HG02623 (cell line): Measurements from ENCODE around the gene TENM3.

ENCODE experiments used
- ATAC-seq: cut with Tn5 transposase; IDR thresholded peaks from one replicate; pipeline ENCODE4 v1.9.1; 2021; ENCODE audit warnings: moderate library complexity; ENCODE audit not compliant: unreplicated experiment

Gene TENM3

DNA sequence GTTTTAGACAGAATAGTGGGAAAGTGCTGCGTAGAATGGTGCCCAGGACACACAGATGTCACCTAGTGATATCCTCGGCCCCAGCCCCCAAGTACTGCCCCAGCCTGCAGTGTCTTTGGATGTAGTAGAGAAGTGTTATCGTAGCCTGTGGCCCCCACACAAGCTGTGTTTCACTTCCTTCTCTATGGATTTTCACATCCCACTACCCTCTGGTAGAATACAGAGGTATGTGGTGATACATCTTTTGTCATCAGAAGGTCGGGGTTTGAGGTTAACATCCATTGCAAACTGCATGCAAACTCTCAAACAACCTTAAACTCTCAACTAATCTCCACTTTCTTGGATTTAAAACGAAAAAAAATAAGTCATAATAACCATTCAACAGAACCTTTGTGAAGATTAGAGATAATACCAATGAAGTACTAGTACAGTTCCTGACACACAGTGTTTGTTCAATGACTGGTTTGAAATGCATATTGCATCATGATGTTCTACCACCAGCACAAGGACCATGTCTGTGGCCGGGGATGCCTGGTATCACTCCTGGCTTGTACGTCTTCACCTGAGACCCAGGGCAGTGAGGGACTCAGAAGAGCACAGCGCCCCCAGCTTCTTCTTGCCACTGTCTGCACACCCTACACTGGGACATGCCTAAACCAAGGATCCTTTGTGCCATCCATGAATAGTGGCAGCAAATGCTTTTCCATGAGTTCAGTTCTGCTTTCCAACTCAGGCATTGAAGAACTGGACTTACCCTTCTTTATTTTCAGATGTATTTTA is 406.7 kb downstream of the TENM3 start:
- ATAC-seq, result no peak

DNA sequence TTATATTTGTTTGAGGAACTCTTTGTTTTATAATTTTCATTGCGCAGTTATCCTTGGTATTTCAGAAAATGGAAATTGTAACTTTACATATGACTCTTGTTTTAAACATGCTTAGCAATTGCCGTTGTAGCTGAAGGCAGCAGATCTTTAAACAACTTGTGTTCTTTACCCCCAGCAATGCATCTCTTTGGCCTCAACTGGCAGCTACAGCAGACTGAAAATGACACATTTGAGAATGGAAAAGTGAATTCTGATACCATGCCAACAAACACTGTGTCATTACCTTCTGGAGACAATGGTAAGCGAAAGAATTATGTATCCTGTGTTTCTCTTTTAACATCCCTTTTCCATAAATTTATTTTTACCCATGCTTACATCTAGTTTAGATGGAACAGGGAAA is 410.4 kb downstream of the TENM3 start:
- no peak for ATAC-seq

GRCh38 chr4:182655340-182655739 is 412.1 kb downstream of the TENM3 start:
- no peak for ATAC-seq

DNA sequence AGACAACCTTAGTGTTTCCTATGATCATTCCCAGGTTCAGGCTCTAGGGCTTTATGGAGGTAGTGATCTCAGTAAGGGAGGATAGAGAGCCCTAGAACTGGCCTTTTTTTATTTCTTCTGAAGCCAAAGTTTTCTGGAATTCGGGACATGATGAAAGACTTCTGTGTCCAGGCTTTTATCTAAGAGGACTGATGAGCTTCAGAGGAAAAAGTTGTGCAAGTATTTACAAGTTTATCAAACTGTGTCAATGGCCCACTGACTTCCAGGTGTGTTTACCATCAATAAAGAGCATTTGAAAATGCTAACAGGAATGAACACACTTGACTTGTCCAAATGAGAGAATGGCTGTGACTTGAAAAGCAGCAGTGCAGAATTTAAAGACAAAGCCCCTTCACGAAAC is 419.3 kb downstream of the TENM3 start:
- no peak for ATAC-seq

DNA sequence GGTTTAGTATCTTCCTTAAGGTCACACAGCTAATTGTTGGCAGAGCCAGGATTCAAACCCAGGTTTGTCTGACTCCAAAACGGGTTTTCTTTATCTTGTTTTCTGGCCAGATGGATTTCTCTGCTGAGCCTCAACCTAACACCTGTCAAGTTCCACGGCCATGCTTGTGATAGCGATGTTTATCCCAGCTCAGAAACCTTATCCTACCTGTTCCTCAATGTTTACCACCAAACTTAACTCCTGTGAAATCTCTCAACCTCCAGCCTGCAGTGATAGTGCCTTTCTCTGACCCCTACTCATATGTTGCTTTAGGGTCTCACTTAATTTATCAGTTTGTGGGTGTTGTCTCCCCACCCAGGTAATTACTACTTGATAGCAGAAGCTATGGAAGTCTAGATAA is 428.0 kb downstream of the TENM3 start:
- ATAC-seq, result no peak

DNA sequence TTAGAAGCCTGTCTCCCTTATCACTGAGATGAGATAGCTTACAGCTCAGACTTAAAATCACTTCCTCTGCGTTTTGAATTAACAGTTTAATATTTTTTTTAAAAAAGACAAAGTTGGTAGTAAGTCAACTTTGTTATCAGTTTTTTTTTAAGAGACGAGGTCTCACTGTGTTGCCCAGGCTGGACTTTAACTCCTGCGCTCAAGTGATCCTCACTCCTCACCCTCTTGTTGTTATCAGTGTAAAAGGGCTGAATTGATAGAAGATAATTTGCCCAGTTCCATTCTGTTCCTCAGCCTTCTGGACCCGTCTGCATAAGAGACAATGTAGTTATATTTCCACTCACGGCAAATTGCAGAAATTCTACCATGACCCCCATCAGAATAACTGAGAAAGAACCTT is 428.5 kb downstream of the TENM3 start:
- no peak for ATAC-seq

DNA sequence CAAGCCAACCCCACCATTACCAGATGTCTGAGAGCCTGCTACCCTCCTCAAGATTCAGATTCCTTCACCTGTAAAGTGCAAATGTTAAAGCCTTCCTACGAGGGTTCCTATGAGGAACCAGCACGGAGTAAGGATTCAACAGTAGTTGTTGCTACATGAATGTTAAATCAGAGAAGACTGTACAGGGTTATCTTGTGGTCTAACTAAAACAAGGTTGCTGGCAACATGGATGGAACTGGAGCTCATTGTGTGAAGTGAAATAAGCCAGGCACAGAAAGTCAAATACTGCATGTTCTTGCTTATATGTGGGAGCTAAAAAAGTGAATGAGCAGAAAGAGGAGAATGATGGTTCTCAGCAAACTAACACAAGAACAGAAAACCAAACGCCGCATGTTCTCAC is 435.4 kb downstream of the TENM3 start:
- no peak for ATAC-seq

DNA sequence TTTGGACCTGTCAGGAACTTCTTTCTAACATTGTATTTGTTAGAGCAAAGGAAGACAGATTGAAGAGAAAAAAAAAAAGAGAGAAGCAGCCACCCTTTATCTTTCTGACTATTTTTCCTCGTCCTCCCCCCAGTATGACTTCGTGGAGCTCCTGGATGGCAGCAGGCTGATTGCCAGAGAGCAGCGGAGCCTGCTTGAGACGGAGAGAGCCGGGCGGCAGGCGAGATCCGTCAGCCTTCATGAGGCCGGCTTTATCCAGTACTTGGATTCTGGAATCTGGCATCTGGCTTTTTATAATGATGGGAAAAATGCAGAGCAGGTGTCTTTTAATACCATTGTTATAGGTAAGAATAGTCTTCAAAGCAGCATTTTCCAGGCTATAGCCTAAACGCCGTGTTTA is 436.3 kb downstream of the TENM3 start:
- ATAC-seq, result no peak

DNA sequence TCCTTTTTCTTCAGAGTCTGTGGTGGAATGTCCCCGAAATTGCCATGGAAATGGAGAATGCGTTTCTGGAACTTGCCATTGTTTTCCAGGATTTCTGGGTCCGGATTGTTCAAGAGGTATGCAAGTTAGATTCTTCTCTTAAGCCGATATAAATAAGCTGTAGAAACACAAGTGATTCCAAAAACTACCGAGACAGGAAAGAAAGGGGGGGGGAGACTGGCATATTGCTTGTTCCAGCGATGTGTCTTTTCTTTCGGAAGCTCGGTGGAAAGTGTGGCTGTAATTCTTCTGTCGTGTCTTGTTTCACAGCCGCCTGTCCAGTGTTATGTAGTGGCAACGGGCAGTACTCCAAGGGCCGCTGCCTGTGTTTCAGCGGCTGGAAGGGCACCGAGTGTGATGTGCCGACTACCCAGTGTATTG is 437.0 kb downstream of the TENM3 start:
- no peak for ATAC-seq

GRCh38 chr4:182683661-182684060 is 440.5 kb downstream of the TENM3 start:
- no peak for ATAC-seq

GRCh38 chr4:182684796-182685195 is 441.6 kb downstream of the TENM3 start:
- no peak for ATAC-seq

DNA sequence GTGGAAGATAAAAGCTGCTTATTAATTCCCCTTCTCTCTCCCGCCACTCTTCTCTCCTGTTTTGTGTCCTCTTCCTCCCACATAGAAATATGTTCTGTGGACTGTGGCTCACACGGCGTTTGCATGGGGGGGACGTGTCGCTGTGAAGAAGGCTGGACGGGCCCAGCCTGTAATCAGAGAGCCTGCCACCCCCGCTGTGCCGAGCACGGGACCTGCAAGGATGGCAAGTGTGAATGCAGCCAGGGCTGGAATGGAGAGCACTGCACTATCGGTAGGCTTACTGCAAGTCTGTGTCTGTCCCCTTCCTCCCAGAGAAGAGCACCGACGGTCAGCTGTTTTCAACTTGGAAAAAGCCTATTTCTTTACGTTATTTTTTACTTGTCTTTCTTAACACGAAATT is 444.9 kb downstream of the TENM3 start:
- ATAC-seq, result no peak

- ATAC-seq, result no peak
These were observed 451.3 kb downstream of the TENM3 start for GRCh38 chr4:182694551-182694950.

GRCh38 chr4:182695009-182695408 is 451.8 kb downstream of the TENM3 start:
- no peak for ATAC-seq

DNA sequence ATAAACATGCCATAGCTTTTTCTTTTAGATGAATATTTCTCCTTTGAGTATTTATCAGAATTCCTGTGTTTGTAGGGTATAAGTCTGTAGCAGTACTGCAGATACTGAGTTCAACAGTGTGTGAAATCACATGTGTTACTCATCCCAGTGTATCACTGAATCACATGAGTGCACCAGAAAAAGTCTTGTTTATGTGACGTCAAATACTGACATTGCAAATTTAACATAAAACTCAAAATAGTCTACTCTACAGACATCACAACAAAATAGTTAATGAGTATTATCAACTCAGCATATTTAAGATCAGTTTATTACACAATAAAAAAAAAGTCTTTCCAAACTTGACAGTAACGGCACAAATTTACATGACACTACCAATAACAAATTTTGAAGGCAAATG is 452.6 kb downstream of the TENM3 start:
- ATAC-seq, result no peak

DNA sequence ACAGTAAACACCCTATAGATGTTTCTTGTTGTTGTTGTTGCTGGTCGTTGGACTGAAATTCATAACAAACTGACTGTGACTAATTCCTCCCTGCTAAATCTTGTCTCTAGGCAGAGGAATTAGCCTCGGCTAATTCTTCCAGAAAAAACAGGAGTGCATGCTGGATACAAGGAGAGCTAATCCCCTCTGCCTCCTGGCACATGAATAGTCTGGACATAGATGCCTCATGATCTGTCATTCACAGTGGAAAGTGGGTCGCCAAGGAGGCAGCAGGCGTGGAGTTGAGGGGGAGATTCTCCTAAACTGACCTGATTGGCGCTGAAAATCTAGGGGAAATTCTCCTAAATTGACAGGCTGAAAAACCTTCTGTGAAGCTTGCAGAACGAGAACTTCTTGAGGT is 453.9 kb downstream of the TENM3 start:
- no peak for ATAC-seq

DNA sequence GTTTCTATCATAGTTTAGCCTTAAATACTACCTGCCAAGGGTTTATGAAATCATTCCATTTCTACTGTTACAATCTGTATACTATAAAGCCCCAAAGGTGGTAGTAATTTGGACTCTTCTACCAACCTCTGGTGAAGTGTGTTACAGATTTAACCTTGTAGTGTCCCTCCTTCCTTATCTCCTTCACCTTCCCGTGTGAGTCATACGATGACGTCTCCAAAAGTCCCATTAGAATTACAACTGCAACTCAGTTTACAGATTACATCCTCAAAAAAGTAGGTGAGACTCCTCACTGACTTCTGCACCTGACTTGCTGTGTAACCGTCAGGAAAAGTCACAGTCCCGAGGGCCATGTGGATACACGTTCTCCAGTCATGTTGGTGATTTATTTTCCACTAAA is 455.0 kb downstream of the TENM3 start:
- ATAC-seq, result no peak

- no peak for ATAC-seq
These were observed 456.0 kb downstream of the TENM3 start for GRCh38 chr4:182699201-182699600.

GRCh38 chr4:182699795-182700194 is 456.6 kb downstream of the TENM3 start:
- ATAC-seq, result no peak

DNA sequence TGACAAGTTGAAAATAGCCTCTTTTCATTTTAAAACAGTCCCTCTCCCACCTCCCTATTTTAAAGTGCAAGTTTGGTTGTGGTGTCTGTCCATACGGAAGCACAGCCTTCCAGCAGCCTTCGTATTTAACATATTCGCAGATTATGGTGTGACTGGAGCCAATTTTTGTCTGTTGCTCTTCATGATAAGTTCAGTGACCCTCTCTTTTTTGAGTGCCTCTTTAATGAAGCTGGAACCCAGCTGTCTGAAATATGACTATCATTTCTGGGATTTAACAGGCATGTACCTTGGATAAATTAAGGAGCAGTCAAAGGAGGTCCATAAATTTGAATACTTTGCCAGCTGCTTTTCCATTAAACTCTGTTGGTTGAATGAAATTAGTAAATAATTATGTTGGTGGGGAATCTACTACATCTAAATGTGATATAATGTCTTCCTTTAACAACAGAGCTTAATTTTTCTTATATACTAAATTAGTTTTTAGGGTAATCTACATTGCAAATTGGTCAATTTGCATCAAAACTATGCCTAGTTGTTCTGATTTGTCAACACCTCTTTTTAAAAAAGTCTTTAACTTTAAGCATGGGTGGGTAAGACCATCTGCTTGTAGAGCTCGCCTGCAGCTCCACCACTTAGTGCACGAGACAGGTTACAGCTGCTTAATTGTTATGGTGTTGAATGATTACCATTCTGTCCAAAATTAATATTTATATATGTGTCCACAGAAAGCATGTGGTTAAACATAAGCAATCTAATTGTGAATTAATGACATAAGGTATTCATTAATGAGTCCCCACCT is 457.4 kb downstream of the TENM3 start:
- ATAC-seq, result no peak

- ATAC-seq, result no peak
These were observed 460.9 kb downstream of the TENM3 start for GRCh38 chr4:182704077-182704476.

DNA sequence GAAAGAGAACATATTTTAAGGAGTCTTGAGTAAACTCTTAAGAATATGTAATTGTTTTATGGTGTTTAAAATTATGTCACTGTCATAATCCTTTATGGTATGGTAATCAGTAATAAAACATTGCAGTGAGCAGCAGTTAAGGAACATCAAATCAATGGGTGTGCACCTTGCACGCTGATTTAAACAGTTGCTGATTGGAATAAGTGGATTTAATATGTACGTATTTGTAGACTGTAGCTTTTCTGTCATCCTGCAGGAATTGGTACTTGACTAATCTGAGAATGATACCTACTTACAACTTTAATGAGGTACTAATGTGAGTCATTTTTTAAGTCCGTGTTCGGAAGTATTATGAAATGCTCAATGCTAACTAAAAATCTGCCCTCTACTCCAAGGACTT is 461.7 kb downstream of the TENM3 start:
- no peak for ATAC-seq
